Measurements from ENCODE around the gene ERGIC1. TPM values are rescaled to one million over a fixed set of nuclear protein-coding genes. Genes with fewer than 3 reads are reported as not detected.
"Not testable (repeated sequence)": the region's sequence is repeated elsewhere in the genome, so short reads cannot be mapped to it uniquely, and the experiment has no call there.

ERGIC1 gene
- total RNA-seq (100 to 1,000 TPM; 165 to 229 TPM), polyA plus RNA-seq (ENCODE audit: insufficient read length in 6 of 6) (100 to 1,000 TPM; 116 to 127 (median 124) TPM)
- long read RNA-seq, donor 1, transcript ERGIC1-211 (2 exons, 3,621 nt) = minor isoform, 8 of 128 reads
- long read RNA-seq, donor 1, transcript ERGIC1-202 (10 exons, 2,881 nt) = major isoform, 40 of 128 reads
- long read RNA-seq, donor 1, partial matches to known transcripts = 79 of 128 reads
- long read RNA-seq, donor 1, other reads (novel, unspliced or antisense) = 0 of 128 reads
- long read RNA-seq, donor 2, transcript ERGIC1-202 (10 exons, 2,881 nt) = major isoform, 43 of 83 reads
- long read RNA-seq, donor 2, partial matches to known transcripts = 36 of 83 reads
- long read RNA-seq, donor 2, other reads (novel, unspliced or antisense) = 0 of 83 reads
- long read RNA-seq, donor 3, transcript ERGIC1-202 (10 exons, 2,881 nt) = major isoform, 28 of 62 reads
- long read RNA-seq, donor 3, partial matches to known transcripts = 33 of 62 reads
- long read RNA-seq, donor 3, other reads (novel, unspliced or antisense) = 0 of 62 reads
- long read RNA-seq, donor 4, partial matches to known transcripts = 3 of 8 reads
- long read RNA-seq, donor 4, other reads (novel, unspliced or antisense) = 4 of 8 reads
- long read RNA-seq, donor 5, transcript ERGIC1-202 (10 exons, 2,881 nt) = major isoform, 30 of 58 reads
- long read RNA-seq, donor 5, partial matches to known transcripts = 25 of 58 reads
- long read RNA-seq, donor 5, other reads (novel, unspliced or antisense) = 0 of 58 reads
- long read RNA-seq, donor 6, transcript ERGIC1-202 (10 exons, 2,881 nt) = major isoform, 26 of 37 reads
- long read RNA-seq, donor 6, partial matches to known transcripts = 8 of 37 reads
- long read RNA-seq, donor 6, other reads (novel, unspliced or antisense) = 0 of 37 reads
- long read RNA-seq, donor 7, transcript ERGIC1-202 (10 exons, 2,881 nt) = major isoform, 22 of 43 reads
- long read RNA-seq, donor 7, transcript ERGIC1-211 (2 exons, 3,621 nt) = minor isoform, 6 of 43 reads
- long read RNA-seq, donor 7, partial matches to known transcripts = 15 of 43 reads
- long read RNA-seq, donor 7, other reads (novel, unspliced or antisense) = 0 of 43 reads
- long read RNA-seq, donor 8, transcript ERGIC1-202 (10 exons, 2,881 nt) = major isoform, 39 of 48 reads
- long read RNA-seq, donor 8, partial matches to known transcripts = 6 of 48 reads
- long read RNA-seq, donor 8, other reads (novel, unspliced or antisense) = 0 of 48 reads
- long read RNA-seq, donor 9 = 0 reads
- long read RNA-seq, donor 10, partial matches to known transcripts = 6 of 12 reads
- long read RNA-seq, donor 10, other reads (novel, unspliced or antisense) = 2 of 12 reads
- long read RNA-seq, donor 11, transcript ERGIC1-202 (10 exons, 2,881 nt) = major isoform, 26 of 55 reads
- long read RNA-seq, donor 11, partial matches to known transcripts = 26 of 55 reads
- long read RNA-seq, donor 11, other reads (novel, unspliced or antisense) = 0 of 55 reads
- long read RNA-seq, donor 12, transcript ERGIC1-202 (10 exons, 2,881 nt) = major isoform, 25 of 28 reads
- long read RNA-seq, donor 12, partial matches to known transcripts = 0 of 28 reads
- long read RNA-seq, donor 12, other reads (novel, unspliced or antisense) = 0 of 28 reads

GRCh38 chr5:172833686-172834414 lies at the start of gene ERGIC1:
ERGIC1 (plus strand) TSS chr5:172834251; CDS start chr5:172834414, 163 bp downstream.
- H3K27ac ChIP-seq = peak within 1 kb of the TSS; percentile 72 to 86
- intact Hi-C loops (cut with DNase I) = no loop called here
- peaks cover 20 to 71% of the 10 kb centered on the region in 2 donors for H3K4me1 ChIP-seq
- no peaks in the 10 kb centered on the region for H3K27me3 ChIP-seq
- TF ChIP-seq CTCF (IDR thresholded peaks at IDR 0.05) = no peak
- DNase-seq (peak; percentile 67 to 97 (median 85)), ATAC-seq (peak; percentile 91)
- peak within 1 kb of the TSS; percentile 54 to 80 for H3K4me3 ChIP-seq
- peaks cover 0 to 5% of the 10 kb centered on the region in 2 donors for H3K36me3 ChIP-seq
- no peaks in the 10 kb centered on the region for H3K9me3 ChIP-seq

GRCh38 chr5:172785429-172786088 lies 48.5 kb upstream of the ERGIC1 start:
- Histone ChIP-seq H3K9me3 (no peaks in the 10 kb centered on the region), H3K4me3 (no peak overlapping the region), H3K4me1 (peaks cover 21 to 45% of the 10 kb centered on the region in 2 donors), H3K36me3 (no peaks in the 10 kb centered on the region), H3K27ac (no peak overlapping the region), H3K27me3 (no peaks in the 10 kb centered on the region)
- intact Hi-C loops (cut with DNase I) = no loop called here
- no peak for ATAC-seq
- no peak for DNase-seq
- no peak for TF ChIP-seq CTCF (IDR thresholded peaks at IDR 0.05)

- no peak for ATAC-seq
- DNase-seq = no peak
- H3K27ac ChIP-seq = peak overlapping the region in 1 of 2 donors; percentile 13
- no peaks in the 10 kb centered on the region for H3K27me3 ChIP-seq
- H3K4me1 ChIP-seq = peaks cover 21 to 50% of the 10 kb centered on the region in 2 donors
- intact Hi-C loops (cut with DNase I) = no loop called here
- H3K9me3 ChIP-seq = no peaks in the 10 kb centered on the region
- no peak overlapping the region for H3K4me3 ChIP-seq
- H3K36me3 ChIP-seq = no peaks in the 10 kb centered on the region
- TF ChIP-seq CTCF (IDR thresholded peaks at IDR 0.05) = no peak
These were observed 47.2 kb upstream of the ERGIC1 start for GRCh38 chr5:172786736-172787462.

- H3K4me3 ChIP-seq; ATAC-seq; H3K9me3 ChIP-seq; DNase-seq; H3K36me3 ChIP-seq; H3K27me3 ChIP-seq; intact Hi-C loops (cut with DNase I): not testable (repeated sequence)
- H3K4me1 ChIP-seq = peaks cover 21 to 50% of the 10 kb centered on the region in 2 donors
- H3K27ac ChIP-seq = peak overlapping the region in 1 of 2 donors; percentile 13
These were observed 46.5 kb upstream of the ERGIC1 start for GRCh38 chr5:172787538-172787937.

All from left lung (tissue), 14 donors.